HG02588 (cell line): ENCODE measurements around the gene CNNM1.

Source experiments
- ATAC-seq: cut with Tn5 transposase; IDR thresholded peaks from one replicate; pipeline ENCODE4 v1.9.1; 2021; ENCODE audit warnings: mild to moderate bottlenecking, moderate library complexity; ENCODE audit not compliant: unreplicated experiment

The CNNM1 gene

DNA sequence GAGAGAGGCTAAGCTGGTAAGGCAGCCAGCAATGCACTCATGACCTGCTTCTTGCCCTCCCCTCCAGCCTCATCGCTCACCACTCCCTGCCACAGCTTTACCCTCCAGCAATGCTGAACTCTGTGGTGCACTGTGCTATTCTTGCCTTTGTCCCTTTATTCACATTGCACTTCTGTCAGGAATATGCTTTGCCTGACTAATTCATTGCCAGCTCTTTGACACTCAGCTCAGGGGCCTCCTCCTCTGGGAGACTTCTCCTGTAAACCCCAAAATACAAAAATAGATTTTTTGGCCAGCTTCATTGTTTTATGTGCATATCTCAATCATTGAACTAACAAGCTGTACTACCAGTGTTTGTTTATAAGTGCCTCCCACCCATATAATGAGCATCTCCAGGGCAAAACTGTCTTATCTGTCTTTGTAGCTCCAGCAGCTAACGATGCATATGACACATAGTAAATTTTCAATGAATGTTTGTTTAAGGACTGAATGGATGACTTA is 8.2 kb downstream of the CNNM1 start:
- ATAC-seq: no peak

DNA sequence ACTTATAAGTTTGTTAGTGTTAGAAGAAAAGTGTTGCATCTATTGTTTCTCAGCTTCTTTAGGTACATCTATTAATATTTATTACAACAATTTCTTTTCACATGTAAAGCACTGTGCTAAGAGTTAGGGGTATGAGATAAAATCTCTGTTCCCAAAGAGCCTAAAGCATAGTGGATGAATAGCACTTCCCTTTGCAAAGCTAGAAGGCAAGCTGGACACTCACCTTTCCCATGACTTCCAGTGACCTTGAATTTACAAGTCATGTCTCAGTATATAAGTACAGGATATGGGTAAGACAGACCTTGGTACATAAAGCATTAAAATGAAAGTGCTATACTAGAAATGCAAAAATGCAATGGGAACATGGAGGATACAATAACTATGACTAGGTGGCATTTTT is 8.7 kb downstream of the CNNM1 start:
- no peak for ATAC-seq

DNA sequence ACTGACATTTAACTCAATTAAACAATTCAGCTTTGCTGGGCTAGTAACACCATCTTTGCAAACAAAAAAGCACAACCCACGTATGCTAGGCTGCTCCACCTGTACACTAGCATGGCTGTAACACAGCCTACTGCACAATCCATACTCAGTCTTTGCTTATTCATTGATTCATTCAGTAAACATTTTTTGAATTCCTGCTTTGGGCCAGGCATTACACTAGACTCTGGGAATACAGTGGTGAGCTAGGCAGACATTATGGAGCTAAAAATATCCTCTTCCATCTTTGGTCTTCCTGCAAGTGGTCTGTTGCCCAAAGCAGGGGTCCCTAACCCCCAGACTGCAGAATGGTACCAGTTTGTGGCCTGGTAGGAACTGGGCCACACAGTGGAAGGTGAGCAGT is 9.9 kb downstream of the CNNM1 start:
- no peak for ATAC-seq

DNA sequence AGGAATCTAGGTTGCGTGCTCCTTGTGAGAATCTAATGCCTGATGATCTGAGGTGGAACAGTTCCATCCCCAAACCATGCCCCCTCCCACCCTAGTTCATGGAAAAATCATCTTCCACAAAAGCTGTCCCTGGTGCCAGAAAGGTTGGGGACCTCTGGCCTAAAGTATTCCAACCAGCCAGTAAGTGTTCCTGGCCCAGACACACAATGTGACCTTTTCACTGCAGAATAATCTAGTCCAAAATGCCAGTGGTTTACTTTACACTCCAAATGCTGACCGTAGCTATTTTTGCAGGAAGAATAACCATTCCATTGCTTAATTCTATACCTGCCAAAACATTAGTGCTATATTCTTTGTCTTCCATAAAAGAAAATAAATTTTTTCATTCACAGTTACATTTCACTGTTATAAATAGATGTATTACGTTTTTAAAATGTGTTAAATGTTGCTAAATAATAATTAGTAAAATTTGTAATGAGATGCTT is 10.4 kb downstream of the CNNM1 start:
- no peak for ATAC-seq

DNA sequence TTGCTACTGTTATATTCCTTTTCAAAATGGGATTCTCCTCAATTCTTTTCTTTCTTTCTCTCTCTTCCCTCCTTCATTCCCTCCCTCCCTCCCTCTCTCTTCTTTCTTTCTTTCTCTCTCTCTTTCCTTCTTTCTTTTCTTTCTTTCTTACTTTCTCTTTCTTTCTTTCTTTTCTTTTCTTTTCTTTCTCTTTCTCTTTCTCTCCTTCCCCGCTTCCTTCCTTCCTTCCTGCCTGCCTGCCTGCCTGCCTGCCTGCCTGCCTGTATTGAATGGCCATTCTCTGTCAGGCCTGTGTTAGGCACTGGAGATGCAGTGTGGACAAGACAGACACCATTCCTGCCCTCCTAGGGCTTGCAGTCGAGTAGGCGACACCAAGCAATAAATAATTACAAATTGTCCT is 11.5 kb downstream of the CNNM1 start:
- ATAC-seq: no peak

- no peak for ATAC-seq
Measured at GRCh38 chr10:99341248-99341647, 12.1 kb downstream of the CNNM1 start.

DNA sequence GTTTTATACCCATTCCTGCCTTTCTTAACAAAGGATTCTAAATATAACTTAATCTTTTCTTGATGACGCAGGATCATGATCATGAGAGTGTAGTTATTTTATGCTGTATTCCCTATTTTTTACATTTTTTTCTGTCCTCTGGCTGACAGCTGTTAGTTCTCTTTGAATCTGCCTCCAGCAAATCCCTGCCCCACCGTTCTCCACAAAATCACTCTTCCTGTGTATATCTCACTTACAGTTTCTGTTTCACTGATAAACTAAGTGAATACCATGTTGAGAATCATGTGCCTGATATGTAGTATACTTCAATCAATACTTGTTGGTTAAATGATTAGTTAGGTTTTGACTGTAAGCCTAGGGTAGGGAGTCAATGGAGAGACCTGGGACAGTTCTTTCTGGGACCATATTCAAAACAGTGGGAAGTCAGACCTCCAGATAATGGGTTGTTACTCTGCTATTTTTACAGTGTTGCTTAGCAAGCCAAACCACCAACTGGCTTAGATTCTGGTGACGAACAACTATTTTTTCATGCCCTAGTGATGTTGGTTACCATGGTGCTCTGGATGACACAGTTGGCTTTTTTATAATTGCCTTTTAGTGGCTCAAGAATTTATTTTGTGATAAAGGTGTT is 12.8 kb downstream of the CNNM1 start:
- no peak for ATAC-seq

GRCh38 chr10:99343262-99343661 is 14.1 kb downstream of the CNNM1 start:
- no peak for ATAC-seq

- no peak for ATAC-seq
Measured at GRCh38 chr10:99344715-99345114, 15.6 kb downstream of the CNNM1 start.

DNA sequence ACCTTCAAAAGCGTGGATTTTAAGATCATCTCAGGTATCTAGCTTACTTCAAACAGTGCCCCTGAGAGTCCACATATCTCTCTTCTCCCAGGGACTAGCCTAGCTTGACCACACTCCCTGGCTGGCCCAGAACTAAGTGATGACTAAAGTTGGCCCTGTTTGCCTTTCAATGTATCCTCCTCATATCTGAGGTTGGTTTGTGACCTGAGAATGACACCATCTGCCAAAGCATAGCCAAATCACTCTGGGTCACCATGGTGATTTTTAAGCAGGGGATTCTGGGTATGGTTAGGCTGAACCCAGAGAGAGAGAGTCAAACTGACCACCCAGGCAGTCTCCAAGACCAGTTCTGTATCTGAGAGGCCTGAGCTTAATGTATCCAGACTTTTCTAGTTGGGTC is 16.2 kb downstream of the CNNM1 start:
- ATAC-seq: no peak

GRCh38 chr10:99346247-99346646 is 17.1 kb downstream of the CNNM1 start:
- ATAC-seq: no peak

- ATAC-seq: no peak
Measured at GRCh38 chr10:99347672-99348071, 18.5 kb downstream of the CNNM1 start.

- no peak for ATAC-seq
Measured at GRCh38 chr10:99353182-99353581, 24.0 kb downstream of the CNNM1 start.

DNA sequence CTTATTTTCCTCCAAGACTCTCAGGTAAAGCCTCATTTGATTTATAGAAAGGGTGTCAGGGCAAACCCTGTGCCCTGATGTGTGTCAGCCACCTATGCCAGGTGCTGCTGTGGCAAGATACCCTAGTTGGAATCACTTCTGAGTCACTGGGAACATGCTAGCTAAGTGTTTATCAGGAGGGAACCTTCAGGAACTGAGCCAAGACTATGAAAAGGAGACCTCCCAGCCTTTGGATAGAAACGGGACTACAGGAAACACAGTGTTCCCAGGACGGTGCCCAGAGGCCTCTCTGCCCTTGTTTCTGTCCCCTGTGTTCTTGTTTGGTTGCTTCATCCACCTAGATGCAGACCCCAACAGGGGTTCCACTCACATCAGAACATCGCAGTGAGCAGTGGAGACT is 28.5 kb downstream of the CNNM1 start:
- no peak for ATAC-seq

- no peak for ATAC-seq
Measured at GRCh38 chr10:99358101-99358500, 28.9 kb downstream of the CNNM1 start.

GRCh38 chr10:99360934-99361333 is 31.8 kb downstream of the CNNM1 start:
- ATAC-seq: no peak

DNA sequence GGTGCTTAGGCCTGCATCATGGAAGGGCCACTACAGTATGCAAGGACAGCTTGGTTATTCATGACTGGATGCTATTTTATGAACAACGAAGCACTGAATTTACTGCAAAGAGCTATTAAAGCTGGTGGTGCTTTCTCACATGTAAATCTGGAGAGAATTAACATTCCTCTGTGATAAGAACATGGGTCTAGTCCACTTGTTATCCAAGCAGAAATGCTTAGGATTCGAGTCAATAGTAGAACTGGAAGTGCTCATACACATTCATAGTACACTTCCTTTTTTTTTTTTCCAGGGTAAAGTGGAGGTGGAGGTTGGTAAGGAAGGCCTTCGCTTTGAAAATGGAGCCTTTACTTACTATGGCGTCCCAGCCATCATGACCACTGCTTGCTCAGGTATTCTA is 35.0 kb downstream of the CNNM1 start:
- no peak for ATAC-seq

DNA sequence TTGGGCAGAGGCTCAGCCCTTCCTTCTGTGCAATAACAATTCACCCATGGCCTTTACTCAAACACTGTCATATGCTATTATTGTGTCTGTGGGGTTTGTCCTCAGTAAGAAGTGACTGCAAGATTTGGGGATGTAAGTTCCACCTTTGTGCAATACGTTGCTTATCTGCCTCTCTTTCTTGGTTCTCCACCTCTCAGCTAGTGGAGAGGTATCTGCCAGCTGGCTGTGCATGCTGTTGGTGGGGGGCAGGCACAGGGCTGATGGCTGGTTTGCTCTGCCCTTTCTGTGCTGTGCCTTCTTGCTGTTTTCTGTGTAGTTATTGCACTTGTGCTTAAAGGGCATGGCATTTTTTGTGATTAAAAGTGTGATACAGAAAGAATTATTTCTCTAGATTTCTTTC is 36.2 kb downstream of the CNNM1 start:
- ATAC-seq: no peak

DNA sequence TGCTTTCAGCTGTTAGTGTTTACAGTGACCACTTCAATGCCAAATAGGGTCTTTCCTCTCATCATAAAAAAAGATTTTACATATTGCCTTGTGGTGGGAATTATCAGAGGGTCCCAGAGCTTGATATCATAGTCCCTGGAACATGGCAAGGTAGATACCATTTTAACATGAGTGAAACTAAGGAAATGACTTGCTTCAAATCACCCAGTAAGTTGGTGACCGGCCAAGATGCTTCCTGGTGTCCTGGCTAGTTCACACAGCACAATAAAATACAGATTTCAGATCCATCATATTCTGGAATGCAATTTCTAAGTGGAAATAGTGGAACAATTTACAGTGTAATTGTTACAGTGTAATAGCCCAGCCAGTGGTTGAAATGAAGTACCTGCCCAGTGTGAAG is 36.6 kb downstream of the CNNM1 start:
- no peak for ATAC-seq

GRCh38 chr10:99366666-99367065 is 37.5 kb downstream of the CNNM1 start:
- ATAC-seq: no peak

DNA sequence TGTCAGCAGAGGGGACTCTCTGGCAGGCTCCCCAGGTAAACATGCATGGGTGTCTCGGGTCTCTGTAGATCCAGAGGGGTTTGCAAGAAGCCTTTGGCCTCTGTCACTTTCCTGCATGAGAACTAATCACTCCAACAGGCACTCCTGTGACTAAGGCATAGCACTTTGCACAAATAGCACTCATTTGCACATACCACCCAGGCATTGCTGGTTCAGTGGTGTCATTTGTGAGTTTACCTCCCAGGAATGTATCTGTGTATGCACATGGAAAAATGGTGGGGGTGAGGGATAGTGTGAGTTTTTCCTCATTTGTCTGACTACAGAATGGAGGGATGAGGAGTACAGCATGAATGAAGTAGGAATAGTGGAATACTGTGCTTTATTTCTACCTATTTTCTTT is 39.5 kb downstream of the CNNM1 start:
- no peak for ATAC-seq

DNA sequence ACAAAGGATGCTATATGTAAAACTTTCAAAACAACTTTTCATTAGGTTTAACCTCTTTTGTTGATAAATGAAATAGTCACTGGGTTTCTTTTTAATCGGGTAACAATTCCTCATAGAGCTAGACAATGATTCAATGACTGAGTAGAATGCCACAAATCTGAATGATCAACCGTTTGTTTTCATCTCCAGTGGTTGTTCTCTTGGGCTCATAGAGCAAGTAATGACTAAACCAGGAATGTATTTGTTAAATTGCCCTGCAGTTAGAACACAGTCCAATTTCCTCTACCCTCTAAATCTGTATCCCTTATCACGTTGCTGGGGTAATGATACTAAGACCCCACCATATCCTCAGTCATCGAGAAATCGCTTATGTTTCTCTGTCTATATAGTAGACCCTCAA is 40.0 kb downstream of the CNNM1 start:
- ATAC-seq: no peak

DNA sequence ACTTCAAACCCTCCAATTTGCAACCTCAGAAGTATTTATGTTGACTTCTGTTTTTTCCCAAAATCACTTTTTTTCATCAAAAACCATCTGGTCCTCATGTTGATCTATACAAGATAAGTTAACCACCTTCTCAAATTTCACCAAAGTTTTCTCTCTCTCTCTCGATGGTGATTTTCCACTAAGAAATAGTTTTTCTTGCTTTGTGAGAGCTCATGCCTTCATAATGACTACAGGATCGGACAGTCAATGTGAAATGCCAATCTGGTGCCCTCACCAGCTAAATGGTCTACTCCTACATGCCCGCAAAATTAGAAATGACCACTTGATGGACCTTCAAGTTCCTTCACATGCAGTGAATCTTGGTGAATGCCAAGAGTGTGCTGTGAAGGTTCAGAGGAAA is 40.4 kb downstream of the CNNM1 start:
- no peak for ATAC-seq
